HL-60 (cell line): ENCODE results near the gene ZNF629.
"Not testable (repeated sequence)": the region's sequence is repeated elsewhere in the genome, so short reads cannot be mapped to it uniquely, and the experiment has no call there.

ENCODE experiments used
- DNase-seq, 2 experiments: peaks; one replicate each; pipeline ENCODE4 v3.0.0-alpha.2; 2010 to 2020; ENCODE audit warnings: low read depth in 1 of 2, low spot score in 1 of 2
- H3K27ac ChIP-seq: fragments of 250-450 bp; sonication (Bioruptor Pico); replicated peaks from 2 replicates; pipeline ENCODE4 v1.5.1; 2020; ENCODE audit warnings: mild to moderate bottlenecking, moderate library complexity
- H3K27me3 ChIP-seq: fragments of 250-450 bp; sonication (Bioruptor Pico); 2 replicates; pipeline ENCODE4 v1.5.1; 2021; ENCODE audit warnings: mild to moderate bottlenecking, moderate library complexity; ENCODE audit not compliant: insufficient read depth, poor library complexity, severe bottlenecking
- H3K4me3 ChIP-seq: replicated peaks from 2 replicates; pipeline ENCODE4 v1.5.1; 2011; ENCODE audit warnings: mild to moderate bottlenecking, control low read depth, low read length; ENCODE audit not compliant: insufficient read depth
- CTCF ChIP-seq: IDR thresholded peaks from one replicate; pipeline ENCODE4 v1.5.1; 2011; ENCODE audit warnings: low read length, control low read depth, inconsistent platforms; ENCODE audit not compliant: insufficient read depth
- GABPA ChIP-seq: IDR thresholded peaks from 2 replicates; pipeline ENCODE4 v1.6.1; 2012; ENCODE audit warnings: low read depth
- POLR2AphosphoS5 ChIP-seq: IDR thresholded peaks from 2 replicates; pipeline ENCODE4 v1.6.1; 2012; ENCODE audit warnings: low read depth
- SPI1 ChIP-seq: IDR thresholded peaks from 2 replicates; pipeline ENCODE4 v1.6.1; 2012; ENCODE audit warnings: low read depth, mild to moderate bottlenecking, borderline replicate concordance
- TF ChIP-seq, protein P1 (sequence below): IDR thresholded peaks from 2 replicates; pipeline ENCODE4 v1.6.1; 2012; ENCODE audit warnings: low read depth; ENCODE audit not compliant: insufficient replicate concordance

The ZNF629 gene

GRCh38 chr16:30829130-30830071 is 42.4 kb upstream of the ZNF629 start:
- Histone ChIP-seq H3K27me3 (no peaks in the 10 kb centered on the region), H3K4me3 (no peak overlapping the region), H3K27ac (no peak overlapping the region)
- no peak for TF ChIP-seq POLR2AphosphoS5
- no peak for TF ChIP-seq GABPA
- TF ChIP-seq, protein P1, sequence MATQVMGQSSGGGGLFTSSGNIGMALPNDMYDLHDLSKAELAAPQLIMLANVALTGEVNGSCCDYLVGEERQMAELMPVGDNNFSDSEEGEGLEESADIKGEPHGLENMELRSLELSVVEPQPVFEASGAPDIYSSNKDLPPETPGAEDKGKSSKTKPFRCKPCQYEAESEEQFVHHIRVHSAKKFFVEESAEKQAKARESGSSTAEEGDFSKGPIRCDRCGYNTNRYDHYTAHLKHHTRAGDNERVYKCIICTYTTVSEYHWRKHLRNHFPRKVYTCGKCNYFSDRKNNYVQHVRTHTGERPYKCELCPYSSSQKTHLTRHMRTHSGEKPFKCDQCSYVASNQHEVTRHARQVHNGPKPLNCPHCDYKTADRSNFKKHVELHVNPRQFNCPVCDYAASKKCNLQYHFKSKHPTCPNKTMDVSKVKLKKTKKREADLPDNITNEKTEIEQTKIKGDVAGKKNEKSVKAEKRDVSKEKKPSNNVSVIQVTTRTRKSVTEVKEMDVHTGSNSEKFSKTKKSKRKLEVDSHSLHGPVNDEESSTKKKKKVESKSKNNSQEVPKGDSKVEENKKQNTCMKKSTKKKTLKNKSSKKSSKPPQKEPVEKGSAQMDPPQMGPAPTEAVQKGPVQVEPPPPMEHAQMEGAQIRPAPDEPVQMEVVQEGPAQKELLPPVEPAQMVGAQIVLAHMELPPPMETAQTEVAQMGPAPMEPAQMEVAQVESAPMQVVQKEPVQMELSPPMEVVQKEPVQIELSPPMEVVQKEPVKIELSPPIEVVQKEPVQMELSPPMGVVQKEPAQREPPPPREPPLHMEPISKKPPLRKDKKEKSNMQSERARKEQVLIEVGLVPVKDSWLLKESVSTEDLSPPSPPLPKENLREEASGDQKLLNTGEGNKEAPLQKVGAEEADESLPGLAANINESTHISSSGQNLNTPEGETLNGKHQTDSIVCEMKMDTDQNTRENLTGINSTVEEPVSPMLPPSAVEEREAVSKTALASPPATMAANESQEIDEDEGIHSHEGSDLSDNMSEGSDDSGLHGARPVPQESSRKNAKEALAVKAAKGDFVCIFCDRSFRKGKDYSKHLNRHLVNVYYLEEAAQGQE = no peak
- no peak for TF ChIP-seq CTCF
- no peak for TF ChIP-seq SPI1
- DNase-seq = no peak

- no peak for TF ChIP-seq CTCF
- TF ChIP-seq, protein P1 = no peak
- no peak for TF ChIP-seq POLR2AphosphoS5
- no peak for TF ChIP-seq SPI1
- no peak for TF ChIP-seq GABPA
- Histone ChIP-seq H3K4me3 (no peak overlapping the region), H3K27ac (no peak overlapping the region), H3K27me3 (no peaks in the 10 kb centered on the region)
- DNase-seq = no peak
Measured at GRCh38 chr16:30821891-30822290, 34.9 kb upstream of the ZNF629 start.

- H3K27me3 ChIP-seq, H3K27ac ChIP-seq, H3K4me3 ChIP-seq, DNase-seq: not testable (repeated sequence)
Measured at GRCh38 chr16:30821441-30821840, 34.4 kb upstream of the ZNF629 start.

DNA sequence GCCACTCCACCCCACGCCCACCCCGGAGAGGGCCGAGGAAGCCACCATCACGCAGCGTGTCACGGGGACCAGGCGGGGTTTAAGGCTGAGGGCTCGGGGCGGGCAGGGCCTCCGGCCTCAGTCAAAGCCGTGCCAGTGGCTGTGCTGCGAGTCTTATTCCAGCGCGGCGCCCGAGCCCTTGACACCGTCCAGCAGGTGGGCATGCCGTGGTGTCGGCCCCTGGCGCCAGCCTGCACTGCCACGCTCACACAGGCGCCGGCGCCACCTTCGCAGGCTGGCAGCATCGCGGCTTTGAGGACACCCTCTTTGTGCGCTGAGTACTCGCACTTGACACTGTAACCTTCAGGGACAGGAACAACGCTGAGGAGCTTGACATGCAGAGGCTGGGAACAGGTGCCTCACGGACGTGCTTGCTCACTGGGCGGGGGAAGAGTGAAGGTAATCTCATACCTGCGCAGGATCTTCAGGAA is 34.0 kb upstream of the ZNF629 start:
- no peak overlapping the region for H3K27ac ChIP-seq
- H3K4me3 ChIP-seq = no peak overlapping the region
- no peak for DNase-seq
- TF ChIP-seq GABPA = no peak
- TF ChIP-seq SPI1 = no peak
- TF ChIP-seq, protein P1 = no peak
- no peak for TF ChIP-seq POLR2AphosphoS5
- no peak for TF ChIP-seq CTCF
- H3K27me3 ChIP-seq = no peaks in the 10 kb centered on the region
